ENCODE measurements around the gene HRAS. TPM values are rescaled to one million over a fixed set of nuclear protein-coding genes. Genes with fewer than 3 reads are reported as not detected.

HRAS gene
- total and polyA plus RNA-seq, 2 of the 13 experiments (the other 11 are each of a cell fraction or from before 2014, with no cell fraction given), result 32.9 to 50.0 TPM

- no peak overlapping the region for H3K9ac ChIP-seq (ENCODE audit: insufficient read depth, low read depth, low read length)
- intact Hi-C loops (cut with micrococcal nuclease; ENCODE audit: unreplicated experiment), result no loop called here
Observed at GRCh38 chr11:490930-491260, 44.5 kb downstream of the HRAS start.

More at GRCh38 chr11:490930-491260, 44.5 kb downstream of the HRAS start:
- ChIA-PET POLR2A (no interaction called here), CTCF (ENCODE audit: low intra/inter-chr PET ratio, low total read pairs) (no interaction called here)
- BruUV-seq (replicated peaks), result no TSS peak
- no peak for ATAC-seq
- H3K4me1 ChIP-seq (ENCODE audit: insufficient read depth, low read length), result no peaks in the 10 kb centered on the region
- peaks cover 10 to 18% of the 10 kb centered on the region in 2 experiments; a peak in 2 of 5 replicates for H3K36me3 ChIP-seq (replicated peaks in 1 of 2; ENCODE audit: control insufficient read depth in 1 of 2, insufficient read depth in 2 of 2, low read length in 2 of 2)
- no peak for DNase-seq (ENCODE audit: low spot score)
- H3K9me3 ChIP-seq (ENCODE audit: low read length), result no peaks in the 10 kb centered on the region
- H3K27me3 ChIP-seq (ENCODE audit: control insufficient read depth in 1 of 2, insufficient read depth in 2 of 2, low read length in 2 of 2), result no peaks in the 10 kb centered on the region
- no peak overlapping the region for H3K27ac ChIP-seq (ENCODE audit: extremely low read length, insufficient read depth, low read length)
- TF ChIP-seq TBX2 (CRISPR knock-in tag; IDR thresholded peaks at IDR 0.05; ENCODE audit: borderline replicate concordance), result no peak
- no peak for TF ChIP-seq MXD4 (CRISPR knock-in tag; IDR thresholded peaks at IDR 0.05)
- no peak for TF ChIP-seq SP5 (CRISPR knock-in tag; IDR thresholded peaks at IDR 0.05; ENCODE audit: borderline replicate concordance, low read depth)
- no peak for TF ChIP-seq ZBTB44 (CRISPR knock-in tag; IDR thresholded peaks at IDR 0.05)
- no peak for TF ChIP-seq SAP130 (CRISPR knock-in tag; IDR thresholded peaks at IDR 0.05; ENCODE audit: low read depth)
- TF ChIP-seq TEAD2 (CRISPR knock-in tag; IDR thresholded peaks at IDR 0.05), result no peak
- no peak for TF ChIP-seq MED13 (CRISPR knock-in tag; IDR thresholded peaks at IDR 0.05)
- TF ChIP-seq RELA (CRISPR knock-in tag; IDR thresholded peaks at IDR 0.05), result no peak
- no peak for TF ChIP-seq NR2F2 (IDR thresholded peaks at IDR 0.05; ENCODE audit: borderline replicate concordance, low read depth)
- no peak for TF ChIP-seq ZNF354B (CRISPR knock-in tag; IDR thresholded peaks at IDR 0.05)
- TF ChIP-seq ZBTB14 (CRISPR knock-in tag; IDR thresholded peaks at IDR 0.05), result no peak
- TF ChIP-seq IRF2 (CRISPR knock-in tag; IDR thresholded peaks at IDR 0.05), result no peak
- TF ChIP-seq ZNF564 (CRISPR knock-in tag; IDR thresholded peaks at IDR 0.05), result no peak
- no peak for TF ChIP-seq ZBTB37 (CRISPR knock-in tag; IDR thresholded peaks at IDR 0.05)
- TF ChIP-seq ZNF710 (CRISPR knock-in tag; IDR thresholded peaks at IDR 0.05; ENCODE audit: borderline replicate concordance), result no peak
- no peak for TF ChIP-seq FOXA1 (IDR thresholded peaks at IDR 0.05)
- no peak for TF ChIP-seq FOXA1 (CRISPR knock-in tag; IDR thresholded peaks at IDR 0.05)
- FAIRE-seq, result no peak
- no peak overlapping the region for H3K4me3 ChIP-seq (replicated peaks in 1 of 3; ENCODE audit: insufficient read depth in 1 of 3, low read depth in 2 of 3, low read length in 3 of 3)
- H3K4me2 ChIP-seq (ENCODE audit: low read depth, low read length), result no peak overlapping the region
- in situ Hi-C loops (cut with HindIII; ENCODE audit: extremely low pct_ligation_motif_present, low pct_unique_long_range_greater_than_20kb), result no loop called here
- no peaks in the 10 kb centered on the region for H4K20me1 ChIP-seq (ENCODE audit: insufficient read depth, low read length)
- H2AFZ ChIP-seq (ENCODE audit: low read length), result no peak overlapping the region
- no peaks in the 10 kb centered on the region for H3K79me2 ChIP-seq (ENCODE audit: insufficient read depth, low read length)
- over 99% methylated on average over 13 of the region's 15 CpGs for WGBS (ENCODE audit: low lambda C conversion rate)
